ENCODE results near the gene SNCA.

- TF ChIP-seq CTCF (IDR thresholded peaks at IDR 0.05) (no peak), POLR2A (IDR thresholded peaks at IDR 0.05) (no peak)
These were observed 2.3 kb downstream of the SNCA start for GRCh38 chr4:89834486-89835209.
